Panc1 (cell line): Measurements from ENCODE around the gene MRAS. TPM values are rescaled to one million over a fixed set of nuclear protein-coding genes. Genes with fewer than 3 reads are reported as not detected.

ENCODE experiments used
- ATAC-seq: fragments of 200-7000 bp; cut with Tn5 transposase; 2 replicates; pipeline ENCODE4 v1.9.1; 2020; ENCODE audit warnings: mild to moderate bottlenecking, moderate library complexity
- BruUV-seq: library from RNA; stranded (reverse); fragments of 400-500 nt; replicated peaks from 2 replicates; lab custom pipeline; 2021; lab: Mats Ljungman, UMichigan
- CTCF ChIA-PET: fragments of 300-600 bp; sonication (Branson Sonifier 250); formaldehyde crosslinking; loops from one replicate; lab custom pipeline; 2022; ENCODE audit warnings: antibody characterized with exemption; lab: Charles Lee
- POLR2A ChIA-PET: fragments of 300-600 bp; sonication (Branson Sonifier 250); formaldehyde crosslinking; loops from one replicate; lab custom pipeline; 2022; ENCODE audit warnings: antibody characterized with exemption; lab: Charles Lee
- DNase-seq: peaks from one replicate; pipeline ENCODE4 v3.0.0-alpha.2; 2010; ENCODE audit warnings: low read depth, low spot score
- H3K27ac ChIP-seq: 2 replicates; pipeline ENCODE4 v1.5.1; 2011; ENCODE audit warnings: mild to moderate bottlenecking, low read length, inconsistent platforms
- H3K27me3 ChIP-seq: fragments of 200-500 bp; sonication (Bioruptor generic); 2 replicates; pipeline ENCODE4 v1.6.0; 2014; ENCODE audit warnings: low read length, inconsistent platforms; ENCODE audit not compliant: control insufficient read depth, insufficient read depth
- H3K36me3 ChIP-seq: fragments of 200-500 bp; sonication (Bioruptor generic); 2 replicates; pipeline ENCODE4 v1.5.1; 2014; ENCODE audit warnings: inconsistent platforms, mild to moderate bottlenecking, low read length, moderate library complexity; ENCODE audit not compliant: control insufficient read depth, insufficient read depth
- H3K4me1 ChIP-seq: 2 replicates; pipeline ENCODE4 v1.5.1; 2011; ENCODE audit warnings: inconsistent platforms, mild to moderate bottlenecking, low read length, moderate library complexity; ENCODE audit not compliant: control insufficient read depth, insufficient read depth
- H3K4me3 ChIP-seq, 2 experiments: 2 replicates each; pipeline ENCODE4 v1.5.1; 2011 to 2012; ENCODE audit warnings: low read depth in 2 of 2, low read length in 2 of 2, mild to moderate bottlenecking in 2 of 2, inconsistent platforms in 1 of 2, moderate library complexity in 1 of 2
- H3K9me3 ChIP-seq: fragments of 200-500 bp; sonication (Bioruptor generic); 2 replicates; pipeline ENCODE4 v1.5.1; 2014; ENCODE audit warnings: low read depth, mild to moderate bottlenecking, inconsistent platforms, low read length, moderate library complexity; ENCODE audit not compliant: control insufficient read depth, insufficient read depth
- POLR2AphosphoS5 ChIP-seq: IDR thresholded peaks from 2 replicates; pipeline ENCODE4 v1.6.1; 2012; ENCODE audit warnings: mild to moderate bottlenecking, low read depth, low read length, moderate library complexity
- REST ChIP-seq, 2 experiments: IDR thresholded peaks; 2 replicates each; pipeline ENCODE4 v1.6.1; 2011 to 2012; ENCODE audit warnings: low read depth in 2 of 2, control low read depth in 1 of 2, low read length in 1 of 2, mild to moderate bottlenecking in 1 of 2, moderate library complexity in 1 of 2; ENCODE audit not compliant: insufficient read depth in 1 of 2
- SIN3A ChIP-seq: IDR thresholded peaks from 2 replicates; pipeline ENCODE4 v1.6.1; 2012; ENCODE audit warnings: low read depth, mild to moderate bottlenecking, low read length, moderate library complexity, borderline replicate concordance; ENCODE audit not compliant: insufficient read depth
- TCF7L2 ChIP-seq: IDR thresholded peaks from 2 replicates; pipeline ENCODE4 v1.6.1; 2011; ENCODE audit warnings: mild to moderate bottlenecking, low read depth, low read length, inconsistent platforms
- in situ Hi-C: cut with HindIII; loops from 2 replicates; pipeline ENCODE4 v1.10.0; 2016; ENCODE audit warnings: low sequenced_read_pairs, low pct_unique_long_range_greater_than_20kb
- intact Hi-C: fragments of 100-400 bp; cut with micrococcal nuclease; formaldehyde crosslinking; loops from one replicate; pipeline ENCODE4 v1.10.0; 2022; ENCODE audit not compliant: unreplicated experiment
- total RNA-seq: library from RNA; stranded (reverse); gene quantifications from one replicate; pipeline ENCODE4 v1.2.1, GENCODE V29; 2021; ENCODE audit not compliant: unreplicated experiment
- TF ChIP-seq, protein P1 (sequence below): fragments of 450-650 bp; IDR thresholded peaks from 2 replicates; pipeline ENCODE4 v1.5.1; 2017; ENCODE audit warnings: mild to moderate bottlenecking

MRAS gene
- total RNA-seq, 1 experiment from 2014 or later, result 14.2 TPM

- TF ChIP-seq REST (IDR thresholded peaks at IDR 0.05; ENCODE audit: insufficient read depth in 1 of 2, low read depth in 2 of 2, low read length in 1 of 2), result no peak
- TF ChIP-seq SIN3A, result no peak
- TF ChIP-seq POLR2AphosphoS5, result no peak
- TF ChIP-seq, protein P1, sequence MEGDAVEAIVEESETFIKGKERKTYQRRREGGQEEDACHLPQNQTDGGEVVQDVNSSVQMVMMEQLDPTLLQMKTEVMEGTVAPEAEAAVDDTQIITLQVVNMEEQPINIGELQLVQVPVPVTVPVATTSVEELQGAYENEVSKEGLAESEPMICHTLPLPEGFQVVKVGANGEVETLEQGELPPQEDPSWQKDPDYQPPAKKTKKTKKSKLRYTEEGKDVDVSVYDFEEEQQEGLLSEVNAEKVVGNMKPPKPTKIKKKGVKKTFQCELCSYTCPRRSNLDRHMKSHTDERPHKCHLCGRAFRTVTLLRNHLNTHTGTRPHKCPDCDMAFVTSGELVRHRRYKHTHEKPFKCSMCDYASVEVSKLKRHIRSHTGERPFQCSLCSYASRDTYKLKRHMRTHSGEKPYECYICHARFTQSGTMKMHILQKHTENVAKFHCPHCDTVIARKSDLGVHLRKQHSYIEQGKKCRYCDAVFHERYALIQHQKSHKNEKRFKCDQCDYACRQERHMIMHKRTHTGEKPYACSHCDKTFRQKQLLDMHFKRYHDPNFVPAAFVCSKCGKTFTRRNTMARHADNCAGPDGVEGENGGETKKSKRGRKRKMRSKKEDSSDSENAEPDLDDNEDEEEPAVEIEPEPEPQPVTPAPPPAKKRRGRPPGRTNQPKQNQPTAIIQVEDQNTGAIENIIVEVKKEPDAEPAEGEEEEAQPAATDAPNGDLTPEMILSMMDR, result no peak
- no peak for TF ChIP-seq TCF7L2
- in situ Hi-C loops, result no loop called here
- no TSS peak for BruUV-seq
Measured at GRCh38 chr3:138362538-138362937, 14.2 kb downstream of the MRAS start.

DNA sequence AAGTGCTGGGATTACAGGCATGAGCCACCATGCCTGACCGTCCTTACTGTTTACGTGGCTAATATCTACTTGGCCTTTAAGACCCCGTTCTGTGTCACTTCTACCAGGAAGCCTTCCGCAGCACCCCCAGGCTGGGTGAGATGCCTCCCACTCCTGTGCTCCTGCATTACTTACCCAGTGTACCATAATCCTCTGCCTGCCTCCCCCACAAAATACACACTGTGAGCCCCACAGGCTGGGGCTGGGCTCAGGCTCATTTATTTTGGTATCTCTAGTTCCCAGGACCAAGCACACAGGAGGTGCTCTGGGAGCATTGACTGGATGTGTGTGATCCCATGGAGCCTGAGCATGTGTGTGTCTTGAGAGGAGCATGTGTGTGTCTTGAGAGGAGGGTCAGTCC, 14.9 kb downstream of the MRAS start:
- no peaks in the 10 kb centered on the region for H3K4me1 ChIP-seq
- no TSS peak for BruUV-seq
- H3K4me3 ChIP-seq, result no peak overlapping the region
- H3K27ac ChIP-seq, result no peak overlapping the region
- in situ Hi-C loops (no loop called here), intact Hi-C loops (no loop called here)
- CTCF ChIA-PET, result no interaction called here
- ATAC-seq (no peak), DNase-seq (no peak)
- POLR2A ChIA-PET, result no interaction called here
- no peaks in the 10 kb centered on the region for H3K9me3 ChIP-seq
- H3K36me3 ChIP-seq, result no peaks in the 10 kb centered on the region
- TF ChIP-seq, protein P1, result no peak
- TF ChIP-seq SIN3A, result no peak
- TF ChIP-seq TCF7L2, result no peak
- no peak for TF ChIP-seq REST (IDR thresholded peaks at IDR 0.05; ENCODE audit: insufficient read depth in 1 of 2, low read depth in 2 of 2, low read length in 1 of 2)
- H3K27me3 ChIP-seq, result no peaks in the 10 kb centered on the region

More at GRCh38 chr3:138362538-138362937, 14.2 kb downstream of the MRAS start:
- POLR2A ChIA-PET, result no interaction called here
- ATAC-seq (peak; percentile 45; the same call in 1 of the 2 replicates), DNase-seq (no peak)
- H3K27ac ChIP-seq, result no peak overlapping the region
- H3K4me3 ChIP-seq, result no peak overlapping the region
- H3K4me1 ChIP-seq, result no peaks in the 10 kb centered on the region
- intact Hi-C loops, result no loop called here
- H3K9me3 ChIP-seq, result no peaks in the 10 kb centered on the region
- no peaks in the 10 kb centered on the region for H3K27me3 ChIP-seq
- H3K36me3 ChIP-seq, result no peaks in the 10 kb centered on the region
- CTCF ChIA-PET, result no interaction called here
